HG02943 (cell line): ENCODE data around the gene DAD1.
"Not testable (repeated sequence)": the region's sequence is repeated elsewhere in the genome, so short reads cannot be mapped to it uniquely, and the experiment has no call there.

ENCODE experiments used
- ATAC-seq: cut with Tn5 transposase; IDR thresholded peaks from one replicate; pipeline ENCODE4 v1.9.1; 2021; ENCODE audit warnings: mild to moderate bottlenecking, low read depth, moderate library complexity; ENCODE audit not compliant: unreplicated experiment

DAD1 gene

DNA sequence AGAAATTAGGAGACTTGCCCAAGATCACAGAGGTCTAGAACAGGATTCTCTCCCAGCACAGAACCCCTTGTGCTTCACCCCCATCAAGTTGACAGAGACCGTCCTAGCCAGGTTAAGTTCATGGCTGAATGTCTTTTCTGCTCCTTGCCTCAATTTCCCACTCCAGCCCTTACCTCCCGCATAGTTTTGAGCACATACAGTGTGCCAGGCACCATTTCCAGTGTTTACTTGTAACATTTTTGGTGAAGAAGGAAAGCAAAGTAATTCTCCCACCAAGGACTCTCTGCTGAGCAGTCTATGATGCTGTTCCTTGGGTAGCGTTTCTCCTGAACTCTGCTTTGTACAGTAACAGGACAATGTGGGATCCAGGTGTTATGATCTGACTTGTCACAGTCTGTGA, 10.3 kb upstream of the DAD1 start:
- ATAC-seq, result no peak

DNA sequence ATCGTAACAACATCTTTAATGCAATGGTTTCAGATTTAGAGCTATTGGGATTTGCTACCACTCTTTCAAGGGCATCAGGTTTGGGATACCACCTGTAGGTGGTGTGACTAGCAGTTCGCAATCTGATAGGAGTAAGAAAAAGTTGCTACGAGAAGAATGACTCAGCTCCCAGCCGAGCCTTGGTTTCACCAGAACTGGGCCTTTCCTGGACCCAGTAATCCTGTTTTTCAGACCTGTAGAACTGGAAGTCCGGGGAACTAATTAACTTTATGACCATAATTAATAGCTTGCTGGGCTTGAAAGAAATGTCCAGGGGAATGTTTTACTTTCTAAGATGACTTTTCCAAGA, 9.8 kb upstream of the DAD1 start:
- peak; percentile 40 for ATAC-seq

- peak; percentile 69 for ATAC-seq
Observed at GRCh38 chr14:22598099-22598895, 9.3 kb upstream of the DAD1 start, which contains the start of gene ABHD4. TSS of gene ABHD4 (plus strand) at chr14:22598300. CDS start at chr14:22598307, 7 bp downstream.

DNA sequence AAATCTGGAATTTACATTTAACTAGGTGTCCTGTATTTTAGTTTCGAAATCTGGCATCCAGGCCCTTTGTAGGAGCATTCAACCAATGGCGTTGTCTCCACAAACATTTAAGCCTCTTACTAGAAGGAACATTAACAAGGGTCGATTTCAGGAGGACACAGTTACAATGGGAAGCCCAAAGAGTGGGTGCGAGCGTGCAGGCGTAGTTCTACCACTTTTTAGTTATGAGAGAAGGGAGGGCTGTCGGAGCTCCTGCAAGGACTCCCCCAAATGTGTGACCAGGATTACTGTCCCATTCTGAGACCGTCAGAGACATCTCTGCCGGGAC, 8.7 kb upstream of the DAD1 start:
- peak; percentile 13 for ATAC-seq

DNA sequence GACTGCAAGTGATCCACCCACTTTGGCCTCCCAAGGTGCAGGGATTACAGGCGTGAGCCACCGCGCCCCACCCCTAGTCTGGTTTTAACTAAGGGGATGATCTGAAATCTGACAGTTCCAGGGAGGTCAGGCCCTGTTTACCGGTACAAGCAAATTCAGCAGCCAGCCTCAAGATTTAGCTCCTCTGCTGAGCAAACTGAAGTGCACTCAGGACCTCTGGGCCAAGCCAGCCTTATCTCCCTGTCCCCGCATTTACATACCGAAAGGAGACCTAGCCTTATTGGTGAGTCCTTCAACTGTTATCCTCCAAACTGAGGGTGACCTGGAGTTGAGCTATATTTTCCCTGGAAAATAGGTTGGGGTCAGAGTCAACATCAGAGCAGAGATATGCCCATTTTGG, 8.2 kb upstream of the DAD1 start:
- no peak for ATAC-seq

DNA sequence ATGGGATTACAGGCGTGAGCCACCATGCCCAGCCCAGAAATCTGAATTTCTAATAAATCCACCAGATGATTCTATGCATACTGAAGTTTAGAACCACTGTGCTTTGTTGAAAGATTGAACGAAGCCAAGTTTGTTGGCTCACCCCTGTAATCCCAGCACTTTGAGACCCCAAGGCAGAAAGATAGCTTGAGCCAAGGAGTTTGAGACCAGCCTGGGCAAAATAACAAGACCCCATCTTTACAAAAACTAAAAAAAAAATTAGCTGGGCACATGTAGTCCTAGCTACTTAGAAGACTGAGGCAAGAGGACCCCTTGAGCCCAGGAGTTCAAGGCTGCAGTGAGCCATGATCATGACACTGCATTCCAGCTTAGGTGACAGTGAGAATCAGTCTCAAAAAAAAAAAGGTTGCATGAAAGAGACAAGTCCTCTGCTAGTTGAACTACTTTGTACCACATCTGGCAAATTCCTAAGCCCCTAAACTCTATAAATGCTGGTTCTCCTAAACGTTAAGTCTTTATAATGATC, 7.4 kb upstream of the DAD1 start:
- no peak for ATAC-seq

DNA sequence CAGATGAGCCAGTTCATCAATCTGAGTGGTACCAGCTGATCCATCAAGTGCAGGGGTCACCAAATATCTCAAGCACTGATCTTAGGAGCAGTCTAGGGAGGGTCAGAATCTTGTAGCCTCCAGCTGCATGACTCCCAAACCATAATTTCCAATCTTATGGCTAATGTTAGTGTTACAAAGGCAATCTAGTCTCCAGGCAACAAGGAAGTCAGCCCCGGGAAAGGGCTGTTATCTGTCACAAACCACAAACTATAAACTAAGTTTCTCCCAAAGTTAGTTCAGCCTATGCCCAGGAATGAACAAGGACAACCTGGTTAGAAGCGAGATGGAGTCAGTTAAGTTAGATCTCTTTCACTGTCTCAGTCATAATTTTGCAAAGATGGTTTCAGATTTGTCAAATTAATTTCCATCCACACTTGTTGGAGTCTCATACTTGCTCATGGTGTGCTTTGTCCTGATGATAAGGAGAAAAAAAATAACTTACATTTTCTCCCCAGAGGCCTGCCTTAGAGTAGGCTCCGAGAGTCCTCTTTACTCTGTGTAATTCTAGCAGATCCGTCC, 5.2 kb upstream of the DAD1 start:
- no peak for ATAC-seq

- ATAC-seq, result no peak
Observed at GRCh38 chr14:22593601-22594000, 4.6 kb upstream of the DAD1 start.

DNA sequence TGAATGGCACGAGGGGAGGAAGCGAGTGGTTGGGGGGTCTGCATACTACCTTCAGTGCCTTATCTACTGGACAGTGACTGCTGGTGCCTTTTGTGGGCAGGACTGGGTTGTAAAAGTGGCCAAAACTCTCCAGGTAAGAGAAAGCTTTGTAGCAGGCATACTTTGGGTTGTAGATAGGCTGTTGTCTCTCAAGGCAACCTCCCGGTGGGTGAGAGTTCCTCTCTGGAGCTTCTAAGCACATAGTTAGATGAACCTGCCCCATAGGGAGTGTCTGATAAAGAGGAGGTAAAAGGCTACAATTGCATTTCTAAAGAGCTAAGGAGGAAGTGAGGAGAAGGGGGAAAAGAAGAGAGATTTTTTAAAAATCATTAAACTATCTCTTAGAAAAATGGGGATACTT, 4.2 kb upstream of the DAD1 start:
- no peak for ATAC-seq

- no peak for ATAC-seq
Observed at GRCh38 chr14:22588526-22589095, 413 bp downstream of the DAD1 start.

GRCh38 chr14:22587677-22588422, 1.2 kb downstream of the DAD1 start:
- not testable (repeated sequence) for ATAC-seq

- ATAC-seq, result no peak
Observed at GRCh38 chr14:22587247-22587646, 1.8 kb downstream of the DAD1 start.

GRCh38 chr14:22583994-22584393, 5.0 kb downstream of the DAD1 start:
- no peak for ATAC-seq

- ATAC-seq, result no peak
Observed at GRCh38 chr14:22580625-22581024, 8.4 kb downstream of the DAD1 start.

DNA sequence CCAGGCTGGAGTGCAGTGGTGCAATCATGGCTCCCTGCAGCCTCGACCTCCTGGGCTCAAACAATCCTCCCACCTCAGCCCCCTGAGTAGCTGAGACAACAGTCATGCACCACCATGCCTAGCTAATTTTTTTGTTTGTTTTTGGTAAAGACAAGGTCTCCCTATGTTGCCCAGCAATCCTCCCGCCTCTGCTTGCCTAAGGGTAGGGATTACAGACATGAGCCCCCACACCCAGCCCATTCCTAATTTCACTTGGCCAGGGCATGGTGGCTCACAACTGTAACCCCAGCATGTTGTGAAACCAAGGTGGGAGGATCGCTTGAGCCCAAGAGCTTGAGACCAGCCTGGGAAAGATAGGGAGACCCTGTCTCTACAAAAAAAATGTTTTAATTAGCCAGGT, 9.1 kb downstream of the DAD1 start:
- ATAC-seq, result no peak

- no peak for ATAC-seq
Observed at GRCh38 chr14:22579236-22579635, 9.8 kb downstream of the DAD1 start.

GRCh38 chr14:22577334-22577908, 11.6 kb downstream of the DAD1 start:
- no peak for ATAC-seq

DNA sequence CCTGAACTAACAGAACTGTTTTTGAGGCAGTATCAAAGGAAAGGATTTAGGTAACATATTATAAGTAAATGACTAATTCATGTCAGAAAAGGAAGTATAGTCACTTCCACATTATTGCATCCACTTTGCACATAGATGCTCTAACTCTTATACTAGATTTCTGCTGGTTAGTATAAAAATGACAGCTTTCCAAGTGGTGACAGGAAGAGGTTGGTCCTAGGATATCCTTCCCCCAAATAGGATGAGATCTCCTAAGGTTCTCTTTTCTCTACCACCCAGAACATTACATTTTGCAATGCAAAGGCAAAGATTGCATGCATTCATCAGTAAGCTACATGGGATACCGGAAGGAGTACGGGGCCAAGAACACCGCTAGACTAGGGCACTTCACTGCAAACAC, 15.2 kb downstream of the DAD1 start:
- no peak for ATAC-seq

- no peak for ATAC-seq
Observed at GRCh38 chr14:22572562-22573058, 16.4 kb downstream of the DAD1 start.

- peak; percentile 70 for ATAC-seq
Observed at GRCh38 chr14:22570132-22570949, 18.7 kb downstream of the DAD1 start.
